ENCODE measurements around the gene TBXAS1.
A peak's percentile ranks its signal among the peaks of the same experiment; 100 is the strongest.

Gene TBXAS1

DNA sequence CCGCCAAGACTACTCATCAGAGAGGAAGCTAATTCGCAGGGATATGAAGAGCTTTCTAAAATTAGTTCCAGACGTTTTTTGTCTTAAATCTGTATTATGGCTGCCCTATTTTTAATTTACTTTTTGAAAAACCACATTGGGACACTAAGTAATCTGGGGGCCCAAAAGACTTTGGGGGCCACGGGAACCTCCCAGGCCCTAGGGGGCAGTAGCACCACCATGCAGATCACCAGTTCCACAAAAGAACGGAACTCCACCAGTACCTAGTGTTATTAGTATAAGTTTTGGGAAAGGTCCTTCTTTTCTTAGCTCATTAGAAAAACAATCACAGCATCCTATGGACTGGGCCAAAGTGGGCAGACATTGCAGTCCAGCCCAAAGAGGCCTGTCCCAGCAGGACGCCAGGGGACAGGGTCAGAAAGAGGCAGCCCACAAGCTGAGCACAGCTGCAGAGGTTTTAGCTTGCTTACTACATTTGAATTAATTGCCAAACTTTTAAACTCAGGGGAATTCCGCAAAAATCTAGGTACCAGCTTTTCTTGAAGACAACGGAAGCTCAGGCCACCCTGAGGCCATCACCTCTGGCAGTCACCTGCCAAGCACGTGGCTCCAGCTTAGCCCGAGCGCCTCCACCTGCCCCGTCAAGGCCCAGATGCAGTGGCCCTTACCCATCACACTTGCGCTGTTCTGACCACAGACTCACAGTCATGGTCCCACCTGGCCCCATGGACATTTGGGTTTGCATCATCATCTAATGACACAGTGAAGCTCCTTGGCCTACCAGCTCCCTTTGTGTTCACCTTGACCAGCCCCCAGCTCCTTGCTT, 158.8 kb downstream of the TBXAS1 start:
- DNase-seq: no peak

DNA sequence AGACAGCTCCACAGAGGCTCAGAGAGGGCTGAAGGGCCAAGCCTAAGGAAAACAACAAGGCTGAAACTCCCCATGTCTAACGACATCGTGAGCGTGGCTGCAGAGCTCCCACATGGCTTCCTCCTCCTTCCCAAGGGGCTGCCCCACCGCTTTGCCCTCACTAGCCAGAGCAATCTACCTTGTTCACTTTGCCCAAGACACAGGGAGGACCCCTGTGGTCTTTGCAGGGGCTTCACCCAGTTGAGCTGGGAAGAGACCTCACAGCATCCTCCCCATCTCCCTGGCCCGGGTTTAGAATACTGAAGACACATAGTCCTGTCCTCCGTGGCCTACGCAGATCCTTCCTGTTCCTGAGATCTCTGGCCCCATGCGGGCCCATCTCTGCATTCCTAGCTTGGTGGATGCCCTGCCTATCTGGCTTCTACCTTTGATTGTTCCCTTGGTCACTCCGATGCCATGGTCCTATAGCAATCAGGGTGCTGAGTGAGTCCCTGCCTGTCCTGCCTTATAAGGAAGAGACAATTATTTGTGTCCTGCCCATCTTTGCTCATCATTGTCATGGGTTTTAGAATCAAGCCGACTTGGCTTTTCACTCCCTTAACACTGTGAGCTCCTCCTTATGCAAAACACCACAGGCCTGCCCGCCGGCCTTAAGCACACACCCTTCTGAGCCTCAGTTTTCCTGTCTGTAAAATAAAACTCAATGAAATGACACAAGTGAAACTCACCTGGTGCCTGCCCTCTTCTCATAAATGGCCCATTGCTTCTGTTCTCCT, 160.5 kb downstream of the TBXAS1 start:
- no peak for DNase-seq

GRCh38 chr7:139990142-139990535, 161.1 kb downstream of the TBXAS1 start:
- no peak for DNase-seq

DNA sequence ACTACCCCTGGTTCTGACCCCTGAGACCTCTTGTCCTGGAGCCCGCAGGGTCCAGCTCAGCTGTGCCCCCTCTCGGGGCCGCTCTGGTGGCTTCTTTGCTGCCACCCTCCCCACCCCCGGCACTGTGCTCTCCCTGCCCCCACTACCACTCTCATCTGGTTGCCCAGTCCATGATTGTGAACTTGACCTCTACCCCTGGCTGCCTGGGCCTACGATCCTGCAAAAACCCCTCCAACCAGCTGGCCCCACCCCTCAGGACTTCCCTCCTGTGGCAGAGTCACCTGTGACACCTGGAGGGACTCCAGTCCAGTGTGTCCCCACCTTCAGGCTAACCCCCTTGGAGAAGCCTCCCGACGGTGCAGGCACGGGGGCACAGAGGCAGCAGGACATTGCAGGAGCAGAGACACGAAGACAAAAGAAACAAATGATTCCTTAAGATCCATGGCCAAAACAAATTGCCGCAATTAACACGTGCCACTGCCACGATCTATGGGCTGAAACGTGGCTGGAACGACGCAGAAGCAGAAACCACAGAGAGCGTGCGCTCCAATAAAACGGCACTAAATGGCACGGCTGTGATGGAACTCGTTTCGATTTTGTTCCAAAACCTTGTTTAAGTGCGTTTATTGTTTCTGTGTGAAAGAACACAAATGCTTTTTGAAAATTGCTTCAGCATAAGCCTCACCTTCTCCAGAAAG, 161.7 kb downstream of the TBXAS1 start:
- no peak for DNase-seq

DNA sequence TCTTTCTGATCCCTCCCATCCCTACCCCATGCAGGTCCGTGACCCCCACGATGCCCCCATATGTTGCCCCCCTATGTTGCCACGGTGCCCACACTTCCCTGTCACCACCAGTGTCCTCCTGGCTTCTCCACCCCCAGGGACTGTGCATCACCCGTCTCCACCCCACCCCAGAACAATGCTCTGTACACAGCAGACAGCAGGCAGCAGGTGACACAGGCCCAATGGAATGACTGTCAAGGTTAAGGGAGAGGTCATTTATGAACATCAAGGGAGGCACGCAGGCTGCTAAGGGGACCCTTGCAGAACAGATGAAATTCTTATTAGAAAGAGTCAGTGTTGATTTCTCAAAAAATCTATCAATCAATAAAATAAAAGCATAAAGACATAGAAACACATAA, 162.2 kb downstream of the TBXAS1 start:
- no peak for DNase-seq

DNA sequence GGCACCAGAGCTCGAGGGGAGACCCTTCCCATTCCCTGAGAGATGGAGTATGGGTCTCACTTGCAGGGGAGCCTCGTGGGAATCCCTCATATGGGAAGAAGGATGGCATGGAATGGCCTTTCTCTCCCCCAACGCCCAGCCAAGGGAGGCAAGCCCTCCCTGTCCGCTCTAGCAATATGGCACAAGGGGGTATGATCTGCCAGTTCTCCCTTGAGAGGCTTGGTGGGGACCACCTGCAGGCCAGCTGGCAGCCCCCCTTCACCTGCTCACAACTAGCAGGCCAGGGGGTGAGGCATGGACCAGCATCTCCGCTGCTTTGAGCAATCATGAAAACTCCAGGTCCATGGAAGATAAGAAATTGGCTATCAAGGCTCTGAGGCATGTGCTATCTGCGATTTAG, 162.8 kb downstream of the TBXAS1 start:
- DNase-seq: no peak

- DNase-seq: no peak
These were observed 163.4 kb downstream of the TBXAS1 start for GRCh38 chr7:139992353-139993044.

DNA sequence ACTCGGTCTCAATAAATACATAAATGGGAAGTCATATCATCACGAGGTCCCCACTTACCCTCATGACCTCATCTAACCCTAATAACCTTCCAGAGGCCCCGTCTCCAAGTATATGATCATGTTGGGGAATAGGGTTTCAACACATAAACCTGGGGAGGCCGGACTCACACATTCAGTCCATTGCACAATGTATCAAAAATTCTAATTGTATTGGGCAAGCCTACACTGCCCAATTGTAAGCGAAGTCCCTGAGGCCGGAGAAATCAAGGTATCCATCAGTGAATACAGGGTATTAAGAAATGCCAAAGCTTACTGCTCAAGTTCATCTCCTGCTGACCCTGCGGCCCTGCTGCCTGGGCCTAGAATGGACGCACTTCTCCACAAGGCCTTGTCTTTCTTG, 164.1 kb downstream of the TBXAS1 start:
- DNase-seq: no peak

- no peak for DNase-seq
These were observed 164.5 kb downstream of the TBXAS1 start for GRCh38 chr7:139993592-139993991.

DNA sequence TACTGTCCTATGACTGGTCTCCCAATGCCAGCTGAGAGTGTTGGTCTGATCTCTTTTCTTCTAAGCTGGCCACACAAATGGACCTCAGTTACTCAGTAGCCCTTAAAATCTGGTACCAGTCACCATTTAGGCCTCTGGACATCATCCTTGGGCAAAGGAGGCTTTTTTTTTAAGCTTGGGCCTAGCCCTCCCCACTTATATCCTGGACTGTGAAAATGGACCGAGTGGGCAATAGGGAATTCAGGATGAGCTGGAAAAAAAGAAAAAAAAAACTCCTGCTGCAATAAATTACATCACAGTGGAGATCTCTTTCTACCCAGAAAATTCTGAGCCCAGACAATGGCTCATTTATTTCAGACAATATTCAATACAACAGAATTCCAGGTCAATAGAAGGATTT, 165.3 kb downstream of the TBXAS1 start:
- DNase-seq: no peak

DNA sequence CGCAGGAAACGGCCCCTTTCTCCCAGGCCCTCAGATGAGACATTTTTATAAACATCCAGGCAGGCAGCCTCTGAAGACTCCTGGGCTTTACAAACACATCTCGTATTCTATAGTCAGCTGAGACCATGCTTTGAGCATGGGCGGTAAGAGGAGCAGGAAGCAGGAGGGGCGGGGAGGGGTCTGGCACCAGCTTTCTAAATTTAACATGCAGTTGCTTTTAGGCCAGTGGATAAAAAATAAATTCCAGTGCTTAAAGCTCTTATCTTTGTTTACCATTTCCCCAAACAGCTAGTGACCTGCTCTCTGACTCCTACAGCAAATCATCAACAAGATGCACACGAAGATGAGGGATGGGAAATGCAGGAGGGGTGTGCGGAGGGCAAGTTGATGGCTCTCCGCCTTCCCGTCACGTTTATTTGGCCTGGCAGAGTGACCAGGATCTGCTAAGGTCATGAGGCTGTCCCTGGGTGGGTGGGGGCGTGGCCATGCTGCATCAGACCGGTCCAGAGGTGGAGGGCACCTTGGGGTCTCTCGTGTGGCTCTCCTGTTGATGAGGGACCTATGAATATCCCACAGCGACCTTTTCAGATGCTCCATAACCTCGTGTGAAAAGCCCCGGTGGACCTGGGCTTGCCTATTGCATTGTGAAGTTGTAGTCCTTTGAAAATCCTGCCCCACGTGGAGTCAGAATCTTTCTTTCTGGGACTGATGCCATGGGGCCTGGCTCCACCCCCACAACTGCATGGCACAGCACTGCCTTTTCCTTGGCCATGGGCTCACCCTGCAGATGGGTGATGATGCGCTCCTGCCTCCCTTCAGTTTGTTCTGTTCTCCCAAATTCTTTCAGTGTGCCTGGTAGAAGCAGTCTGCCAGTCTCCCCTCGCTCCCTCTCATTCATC, 166.2 kb downstream of the TBXAS1 start:
- DNase-seq: no peak

DNA sequence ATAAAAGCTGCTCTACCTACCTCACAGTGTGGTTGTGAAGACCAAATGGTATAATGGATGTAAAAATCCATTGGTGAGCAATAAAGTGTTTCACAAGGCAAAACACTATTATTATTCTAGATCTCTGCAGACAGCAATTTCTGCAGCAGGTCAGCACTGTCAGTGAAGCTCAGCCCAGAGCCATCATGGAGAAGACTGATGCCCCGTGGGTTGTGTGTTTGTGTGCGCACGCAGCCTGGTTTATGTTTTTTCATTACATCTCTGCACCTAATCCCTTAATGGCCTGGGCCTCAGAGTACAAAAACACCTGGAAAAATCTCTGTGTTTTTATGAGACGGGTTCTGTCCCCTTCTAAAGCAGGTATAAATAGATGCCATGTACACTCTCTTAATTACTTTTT, 169.5 kb downstream of the TBXAS1 start:
- no peak for DNase-seq

DNA sequence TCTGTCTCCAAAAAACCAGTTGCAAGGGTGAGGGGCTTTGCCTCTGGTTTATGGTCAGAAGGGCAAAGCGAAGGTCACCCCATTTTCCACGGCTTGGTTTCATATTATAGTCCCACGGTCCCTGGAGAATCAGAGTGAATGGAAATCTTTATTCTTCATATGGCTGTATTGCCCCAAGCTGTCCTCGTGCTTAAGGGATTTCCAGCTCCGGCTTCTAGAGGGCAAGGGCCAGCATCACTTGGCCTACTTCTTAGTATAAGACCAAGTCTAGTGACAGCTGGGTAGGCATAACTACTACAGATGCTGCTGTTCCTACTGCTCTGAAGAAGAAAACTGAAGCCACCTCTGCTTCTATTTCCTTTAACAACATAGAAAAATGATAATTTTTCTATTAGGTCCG, 170.5 kb downstream of the TBXAS1 start:
- no peak for DNase-seq

DNA sequence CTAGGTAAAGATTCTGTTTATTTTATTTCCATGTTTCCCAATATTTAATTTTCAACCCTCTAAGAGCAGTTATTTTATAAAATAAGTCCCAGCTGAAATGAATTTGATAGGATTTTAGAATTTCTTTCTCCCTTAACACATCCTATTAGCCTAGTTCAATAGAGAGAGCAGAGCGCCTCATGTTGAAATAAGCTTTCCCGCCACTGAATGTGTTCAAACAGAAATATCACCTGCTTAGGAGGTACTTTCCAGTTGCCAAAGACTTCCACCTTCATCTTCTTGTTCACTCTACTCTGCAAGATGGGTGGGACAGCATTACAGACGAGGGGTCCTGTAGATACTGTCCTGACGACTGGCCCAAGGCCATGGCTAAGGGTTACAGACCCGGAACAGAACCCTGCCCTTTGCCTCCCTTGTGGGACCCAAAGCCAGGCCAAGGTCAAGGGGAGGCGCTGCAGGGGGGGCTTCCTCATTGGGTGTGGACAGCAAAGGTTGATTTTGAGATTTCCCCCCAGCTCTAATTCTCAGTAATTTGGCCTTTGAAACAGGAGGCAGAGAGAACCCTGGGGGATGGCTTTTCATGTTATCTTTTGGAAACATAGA, 171.7 kb downstream of the TBXAS1 start:
- no peak for DNase-seq

DNA sequence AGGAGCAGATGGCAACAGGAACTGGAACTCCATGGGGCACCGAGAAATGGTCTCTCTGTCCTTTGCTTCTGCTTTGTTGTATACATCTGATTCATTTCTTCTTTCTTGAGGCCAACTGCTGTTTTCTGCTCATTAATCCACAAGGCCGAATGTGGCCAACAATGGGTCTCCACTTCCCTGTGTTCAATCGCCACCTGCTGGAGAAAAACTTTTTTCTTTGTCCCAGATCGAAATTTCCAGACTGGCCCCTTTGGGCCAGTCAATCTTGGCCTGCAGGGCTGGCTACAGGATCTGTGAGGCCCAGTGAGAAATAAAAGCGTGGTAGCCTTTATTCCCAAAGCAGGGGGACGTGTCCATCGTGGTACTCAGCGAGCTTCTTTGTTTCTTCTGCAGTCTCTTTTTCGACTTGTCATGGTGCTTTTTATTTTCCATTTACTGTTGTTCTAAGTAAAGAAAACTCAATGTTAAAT, 174.9 kb downstream of the TBXAS1 start:
- DNase-seq: peak; percentile 32

DNA sequence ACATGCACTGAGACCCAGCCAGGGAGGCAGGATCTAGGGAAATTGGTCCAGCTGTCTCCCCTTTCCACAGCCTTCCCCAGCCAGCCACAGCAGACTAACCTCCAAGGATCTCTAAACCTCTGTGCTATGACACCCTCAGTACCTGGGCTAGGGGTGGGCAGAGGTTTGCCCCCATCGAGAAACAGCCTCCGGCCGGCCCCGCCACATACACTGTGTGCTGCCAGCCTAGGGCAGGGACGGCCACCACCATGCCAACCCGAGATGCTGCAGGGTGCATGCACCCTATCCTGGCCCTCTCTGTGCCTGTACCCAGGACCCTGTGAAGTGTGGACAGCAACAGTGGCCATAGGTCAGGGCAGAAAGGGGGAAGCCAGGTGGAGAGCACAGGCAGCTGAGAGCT, 175.6 kb downstream of the TBXAS1 start:
- DNase-seq: no peak

- DNase-seq: no peak
These were observed 176.3 kb downstream of the TBXAS1 start for GRCh38 chr7:140005341-140005740.

DNA sequence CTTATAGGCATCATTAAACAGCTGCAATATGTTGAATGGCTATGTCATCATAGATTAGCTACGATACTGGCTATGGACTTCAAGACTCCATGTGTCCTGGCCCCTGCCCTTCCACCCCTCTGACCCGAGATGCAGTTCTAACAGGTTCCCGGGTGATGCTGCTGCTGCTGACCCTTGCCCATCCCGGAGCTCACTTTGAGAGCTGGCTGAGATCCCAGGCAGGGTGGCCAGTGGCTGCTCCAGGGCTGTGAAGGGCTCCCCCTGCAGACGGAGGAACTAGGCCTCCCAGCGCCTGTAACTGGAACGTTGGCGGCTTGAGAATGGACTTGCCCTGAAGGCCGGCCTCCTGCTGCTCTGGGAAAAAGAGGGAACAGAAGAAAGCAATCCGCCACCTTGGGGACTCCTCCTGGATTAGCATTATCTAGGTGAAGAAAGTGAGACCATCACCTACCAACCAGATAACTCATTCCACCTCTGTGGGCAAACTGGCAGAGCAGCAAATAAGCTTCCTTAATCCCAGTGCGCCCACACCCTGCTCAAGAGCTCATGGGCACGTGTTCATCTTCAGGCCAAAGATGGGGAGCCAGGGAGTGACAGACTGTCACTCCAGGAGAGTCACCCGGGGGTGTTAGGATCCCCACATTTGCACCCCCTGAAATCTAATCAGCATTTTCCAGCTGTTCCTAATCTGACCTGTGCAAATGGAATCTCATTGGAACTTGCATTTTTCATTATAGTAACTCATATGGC, 176.9 kb downstream of the TBXAS1 start:
- no peak for DNase-seq

DNA sequence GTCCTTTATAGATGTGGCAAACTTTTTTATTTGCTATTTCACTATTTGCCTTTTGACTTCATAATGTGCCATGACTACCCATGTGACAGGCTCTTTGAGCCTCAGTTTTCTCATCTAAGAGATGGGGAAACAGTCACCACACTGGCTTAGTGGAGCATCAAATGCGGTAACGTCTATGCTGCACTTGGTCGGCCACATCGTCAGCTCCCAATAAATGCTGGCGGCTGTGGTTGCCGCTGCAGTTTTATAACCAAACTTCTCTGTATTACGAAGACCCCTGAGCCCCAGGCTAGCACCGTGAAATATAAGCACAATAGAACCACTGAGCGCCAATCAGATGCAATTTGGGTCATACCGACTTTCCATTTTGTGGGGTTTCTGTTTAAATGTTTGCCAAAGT, 177.5 kb downstream of the TBXAS1 start:
- DNase-seq: no peak

DNA sequence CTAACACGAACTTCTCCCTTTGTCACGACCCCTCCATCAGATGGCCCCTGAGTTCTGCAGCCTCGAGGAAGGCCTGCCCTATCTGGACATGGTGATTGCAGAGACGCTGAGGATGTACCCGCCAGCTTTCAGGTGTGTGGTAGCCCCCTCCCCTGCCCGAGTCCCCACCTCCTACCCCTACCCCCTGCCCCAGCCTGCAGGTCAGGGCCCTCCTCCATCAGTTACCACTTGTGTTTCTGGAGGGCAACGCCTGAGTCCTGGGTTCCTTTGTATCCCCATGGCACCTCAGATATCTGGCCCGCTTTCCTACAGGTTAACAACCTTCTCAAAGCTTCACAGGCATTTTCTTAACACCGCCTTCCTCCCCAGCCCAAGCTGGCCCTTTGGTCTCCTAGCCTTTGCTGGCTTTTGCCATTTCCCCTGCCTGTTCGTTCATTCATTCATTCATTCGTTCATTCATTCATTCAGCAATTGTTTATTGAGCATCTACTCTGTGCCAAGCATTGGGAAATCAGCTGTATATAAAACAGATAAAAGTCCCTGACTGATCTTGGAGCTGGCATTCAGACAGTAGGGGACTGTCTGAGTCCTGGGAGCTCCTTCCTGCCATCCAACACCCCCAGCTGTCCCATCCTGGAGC, 178.1 kb downstream of the TBXAS1 start:
- DNase-seq: no peak

Measured in T1000 (cell line).